Left colon (tissue), 2 donors: ENCODE results near the gene USP36. TPM values are rescaled to one million over a fixed set of nuclear protein-coding genes. Genes with fewer than 3 reads are reported as not detected.

Experiments used
- ATAC-seq: fragments of 200-7000 bp; cut with Tn5 transposase; one replicate; pipeline ENCODE4 v1.9.1; 2020; ENCODE audit warnings: mild to moderate bottlenecking, moderate library complexity
- DNase-seq, 2 donors: peaks; one replicate each; pipeline ENCODE4 v3.0.0-alpha.2; 2020
- intact Hi-C, 2 donors: fragments of 100-400 bp; cut with DNase I in 1 of 2; cut with micrococcal nuclease in 1 of 2; formaldehyde crosslinking; loops; one replicate each; pipeline versions ENCODE4 v1.11.2 to v1.14.0; 2022; cut with DNase I, micrococcal nuclease
- total RNA-seq, 2 donors: library from RNA; stranded (reverse); fragmentation: NEBNext Ultra II Directional; extraction: Animal tissue kit (Norgen Biotek cat#: 25700); gene quantifications; one replicate each; pipeline ENCODE4 v1.2.1, GENCODE V29; 2021
- donor health status: DM: no; HTN: no; CAD: no.
- donor health status: DM: yes; HTN: yes; CAD: no.

The USP36 gene
- total RNA-seq, 2 donors from 2014 or later: 35.7 to 45.1 TPM

GRCh38 chr17:78823282-78824046 lies 17.1 kb downstream of the USP36 start:
- intact Hi-C loops: no loop called here
- ATAC-seq (no peak), DNase-seq (no peak)

- DNase-seq (no peak), ATAC-seq (no peak)
These were observed 18.1 kb downstream of the USP36 start for GRCh38 chr17:78822552-78822951.

GRCh38 chr17:78821961-78822360 lies 18.7 kb downstream of the USP36 start:
- DNase-seq (no peak), ATAC-seq (no peak)
- intact Hi-C loops: no loop called here

More at GRCh38 chr17:78822552-78822951, 18.1 kb downstream of the USP36 start:
- intact Hi-C loops: no loop called here

GRCh38 chr17:78820841-78821240 lies 19.8 kb downstream of the USP36 start:
- DNase-seq (no peak), ATAC-seq (no peak)
- intact Hi-C loops: no loop called here

GRCh38 chr17:78819806-78820792 lies 20.5 kb downstream of the USP36 start:
- DNase-seq (no peak), ATAC-seq (no peak)
- intact Hi-C loops: no loop called here

- intact Hi-C loops: no loop called here
- ATAC-seq (no peak), DNase-seq (no peak)
These were observed 21.2 kb downstream of the USP36 start for GRCh38 chr17:78819402-78819801.

GRCh38 chr17:78818932-78819331 lies 21.7 kb downstream of the USP36 start:
- ATAC-seq (no peak), DNase-seq (no peak)
- intact Hi-C loops: no loop called here

DNA sequence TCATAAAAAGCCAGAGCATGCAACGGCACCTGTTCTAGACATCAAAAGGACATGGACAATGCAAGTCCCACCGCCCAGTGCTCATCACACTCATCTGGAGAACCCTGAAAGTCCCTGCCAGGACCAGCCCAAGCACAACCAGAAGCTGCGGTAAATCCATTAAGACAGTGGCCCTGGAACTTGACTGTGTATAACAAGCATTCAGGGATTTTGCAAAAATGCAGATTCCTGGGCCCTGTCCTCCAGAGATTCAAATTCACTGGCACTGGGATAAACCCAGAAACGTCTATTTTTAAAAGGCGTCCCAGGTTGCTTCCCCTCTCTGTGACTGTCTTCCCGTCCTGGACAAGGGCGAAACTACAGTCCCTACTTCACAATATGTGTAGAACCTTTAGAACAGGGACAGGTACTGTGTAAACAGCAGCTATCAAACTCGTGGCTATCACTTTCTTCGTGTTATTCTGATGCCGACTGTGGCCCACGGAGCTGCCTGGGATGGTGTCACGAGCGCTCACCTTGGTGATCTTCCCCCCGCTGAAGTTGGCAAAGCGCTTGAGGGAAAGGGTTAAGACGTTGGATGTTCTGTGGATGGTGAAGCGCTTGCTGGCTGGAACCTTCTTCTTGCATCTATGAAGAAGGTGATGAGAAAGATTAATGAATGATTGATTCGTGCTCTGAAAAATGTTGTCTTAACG lies 22.3 kb downstream of the USP36 start:
- DNase-seq (no peak), ATAC-seq (no peak)
- intact Hi-C loops: no loop called here

GRCh38 chr17:78817123-78817522 lies 23.5 kb downstream of the USP36 start:
- intact Hi-C loops: no loop called here
- ATAC-seq (no peak), DNase-seq (no peak)

DNA sequence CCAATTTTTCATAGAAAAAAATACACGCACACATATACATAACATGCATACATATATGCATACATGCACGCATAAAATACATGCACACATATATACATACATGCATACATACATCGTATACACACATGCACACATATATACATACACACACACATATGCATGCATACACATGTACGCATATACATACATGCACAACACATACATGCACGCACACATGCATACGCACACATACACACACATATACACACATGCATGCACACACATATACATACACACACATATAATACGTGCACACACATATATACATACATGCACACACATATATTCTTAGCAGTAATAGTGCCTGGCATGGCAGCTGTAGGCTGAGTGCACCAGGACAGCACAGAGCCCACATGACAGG lies 24.9 kb downstream of the USP36 start:
- DNase-seq (no peak), ATAC-seq (no peak)
- intact Hi-C loops: no loop called here

DNA sequence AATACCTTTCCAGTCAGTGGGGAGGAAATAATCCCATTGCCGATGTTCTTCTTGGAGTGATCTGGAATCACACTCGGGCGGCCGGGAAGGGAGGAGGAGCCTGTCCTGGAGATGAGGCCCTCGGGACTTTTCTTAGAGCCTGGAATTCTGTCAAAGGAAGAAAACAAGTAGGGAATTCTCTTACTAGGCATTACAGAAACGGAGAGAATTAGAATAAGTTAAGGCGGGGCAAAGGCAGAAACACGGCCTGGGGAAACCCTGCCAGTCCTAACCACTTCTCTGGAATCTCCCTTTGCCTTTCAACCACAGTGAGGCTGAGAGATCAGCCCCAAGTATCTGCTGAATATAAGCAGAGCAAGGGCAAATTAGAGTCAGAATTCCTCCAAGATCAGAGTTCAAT lies 27.8 kb downstream of the USP36 start:
- DNase-seq: no peak
- ATAC-seq: no peak
- intact Hi-C loops: no loop called here

GRCh38 chr17:78808163-78808562 lies 32.5 kb downstream of the USP36 start:
- ATAC-seq (no peak), DNase-seq (no peak)
- intact Hi-C loops: no loop called here

DNA sequence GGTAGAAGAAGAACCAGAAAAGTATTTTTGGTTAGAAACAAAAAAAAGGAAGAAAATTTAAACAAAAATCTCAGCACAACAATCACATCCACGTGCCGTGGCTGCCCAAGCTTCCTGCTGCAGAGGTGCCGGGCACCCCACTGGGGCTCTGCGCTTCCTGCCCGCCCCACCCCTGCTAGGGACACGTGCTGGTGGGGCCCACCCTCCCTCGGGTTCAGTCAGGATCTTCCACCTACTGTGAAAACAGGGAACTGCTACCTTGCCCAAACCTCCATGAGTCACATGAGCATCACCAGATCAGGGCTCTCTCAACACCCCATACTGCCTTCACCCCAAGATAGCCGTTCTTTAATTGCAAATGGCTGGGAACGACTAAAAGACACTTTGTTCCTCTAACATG lies 34.2 kb downstream of the USP36 start:
- DNase-seq: no peak

DNA sequence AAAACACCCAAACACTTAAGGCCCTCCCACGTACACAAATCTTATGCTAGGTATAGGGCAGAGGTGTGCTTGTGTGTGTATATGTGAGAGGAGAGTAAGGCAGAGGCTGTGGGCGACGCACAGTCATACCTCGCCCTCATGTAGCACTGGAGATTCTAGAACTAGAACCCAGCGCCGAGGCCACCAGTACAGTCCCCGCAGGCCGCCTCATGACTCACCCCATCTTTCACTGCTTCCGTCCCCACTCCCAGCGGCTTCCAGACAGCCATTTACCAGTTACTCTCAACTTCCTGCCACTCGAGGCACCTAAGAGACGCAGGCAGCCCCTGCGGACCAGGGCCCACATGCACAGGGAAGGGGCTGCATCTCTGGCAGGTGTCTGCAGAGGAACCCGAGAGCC lies 35.3 kb downstream of the USP36 start:
- intact Hi-C loops: no loop called here
- ATAC-seq: no peak
- no peak for DNase-seq

More for the DNA sequence above, 34.2 kb downstream of the USP36 start:
- ATAC-seq: no peak
- intact Hi-C loops: no loop called here

DNA sequence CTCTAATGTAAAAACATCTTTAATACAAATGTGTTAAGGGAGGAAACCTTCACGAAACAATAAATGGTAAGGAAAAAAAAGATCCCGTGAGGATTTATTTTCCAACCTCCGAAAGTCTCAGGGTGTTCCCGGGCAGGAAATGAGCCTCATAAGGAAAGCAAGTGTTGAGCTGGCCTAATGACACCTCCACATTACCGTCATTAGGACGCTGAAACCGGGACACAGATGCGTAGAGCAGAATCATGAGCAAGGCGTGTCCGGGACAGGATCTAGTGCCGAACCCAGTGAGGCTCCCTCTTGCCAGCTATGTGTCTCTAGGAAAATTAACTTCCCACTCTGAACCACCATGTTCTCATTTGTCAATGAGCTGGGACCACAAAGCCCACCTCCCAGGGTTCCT lies 35.8 kb downstream of the USP36 start:
- intact Hi-C loops: no loop called here
- DNase-seq (no peak), ATAC-seq (no peak)

- ATAC-seq: no peak
- intact Hi-C loops: no loop called here
- DNase-seq: no peak
These were observed 37.3 kb downstream of the USP36 start for GRCh38 chr17:78803186-78803845.

- ATAC-seq (no peak), DNase-seq (no peak)
- intact Hi-C loops: no loop called here
These were observed 38.2 kb downstream of the USP36 start for GRCh38 chr17:78802459-78802858.

GRCh38 chr17:78802008-78802407 lies 38.6 kb downstream of the USP36 start:
- ATAC-seq (no peak), DNase-seq (no peak)
- intact Hi-C loops: no loop called here
